NB4 (cell line): ENCODE measurements around the gene NUAK2.

ENCODE experiments used
- DNase-seq: peaks from one replicate; pipeline ENCODE4 v3.0.0; 2010; ENCODE audit warnings: low read depth
- H3K4me3 ChIP-seq: one replicate; pipeline ENCODE4 v1.5.1; 2011; ENCODE audit warnings: mild to moderate bottlenecking, low read depth, low read length, moderate library complexity
- MYC ChIP-seq: IDR thresholded peaks from 2 replicates; pipeline ENCODE4 v1.6.1; 2011; ENCODE audit warnings: low read depth, low read length
- POLR2A ChIP-seq: IDR thresholded peaks from 2 replicates; pipeline ENCODE4 v1.6.1; 2011; ENCODE audit warnings: mild to moderate bottlenecking; ENCODE audit not compliant: insufficient read length; ENCODE audit errors: extremely low read depth
- TF ChIP-seq, protein P1 (sequence below): IDR thresholded peaks from 2 replicates; pipeline ENCODE4 v1.6.1; 2011; ENCODE audit warnings: low read depth, low read length
- TF ChIP-seq, protein P2 (sequence below): IDR thresholded peaks from one replicate; pipeline ENCODE4 v1.5.1; 2012; ENCODE audit warnings: low read depth, low read length

NUAK2 gene

GRCh38 chr1:205338011-205338410 is 16.5 kb upstream of the NUAK2 start:
- no peak for TF ChIP-seq POLR2A
- TF ChIP-seq, protein P1, sequence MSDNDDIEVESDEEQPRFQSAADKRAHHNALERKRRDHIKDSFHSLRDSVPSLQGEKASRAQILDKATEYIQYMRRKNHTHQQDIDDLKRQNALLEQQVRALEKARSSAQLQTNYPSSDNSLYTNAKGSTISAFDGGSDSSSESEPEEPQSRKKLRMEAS, result no peak
- no peak for TF ChIP-seq MYC
- TF ChIP-seq, protein P2, sequence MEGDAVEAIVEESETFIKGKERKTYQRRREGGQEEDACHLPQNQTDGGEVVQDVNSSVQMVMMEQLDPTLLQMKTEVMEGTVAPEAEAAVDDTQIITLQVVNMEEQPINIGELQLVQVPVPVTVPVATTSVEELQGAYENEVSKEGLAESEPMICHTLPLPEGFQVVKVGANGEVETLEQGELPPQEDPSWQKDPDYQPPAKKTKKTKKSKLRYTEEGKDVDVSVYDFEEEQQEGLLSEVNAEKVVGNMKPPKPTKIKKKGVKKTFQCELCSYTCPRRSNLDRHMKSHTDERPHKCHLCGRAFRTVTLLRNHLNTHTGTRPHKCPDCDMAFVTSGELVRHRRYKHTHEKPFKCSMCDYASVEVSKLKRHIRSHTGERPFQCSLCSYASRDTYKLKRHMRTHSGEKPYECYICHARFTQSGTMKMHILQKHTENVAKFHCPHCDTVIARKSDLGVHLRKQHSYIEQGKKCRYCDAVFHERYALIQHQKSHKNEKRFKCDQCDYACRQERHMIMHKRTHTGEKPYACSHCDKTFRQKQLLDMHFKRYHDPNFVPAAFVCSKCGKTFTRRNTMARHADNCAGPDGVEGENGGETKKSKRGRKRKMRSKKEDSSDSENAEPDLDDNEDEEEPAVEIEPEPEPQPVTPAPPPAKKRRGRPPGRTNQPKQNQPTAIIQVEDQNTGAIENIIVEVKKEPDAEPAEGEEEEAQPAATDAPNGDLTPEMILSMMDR, result no peak
- no peak overlapping the region for H3K4me3 ChIP-seq
- DNase-seq, result no peak

DNA sequence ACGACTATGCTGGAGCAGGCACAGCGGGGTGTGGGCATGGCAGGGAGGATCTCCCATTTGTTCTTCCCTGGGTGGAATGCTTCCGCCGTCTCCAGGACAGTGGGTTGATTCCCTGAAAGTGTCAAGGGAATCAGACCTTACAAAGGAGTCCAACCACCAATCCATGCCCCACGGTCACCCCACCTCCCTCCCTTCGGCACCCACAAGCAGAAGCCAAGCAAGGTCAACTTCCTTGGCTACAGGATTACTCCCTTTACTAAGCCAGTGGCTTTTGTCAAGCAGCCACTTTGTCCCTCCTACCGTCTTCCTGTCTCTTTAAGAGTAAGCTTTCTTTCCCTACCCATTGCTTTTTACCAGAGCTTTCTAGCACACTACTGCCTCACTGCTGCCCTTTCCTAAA is 15.9 kb upstream of the NUAK2 start:
- DNase-seq, result no peak
- no peak overlapping the region for H3K4me3 ChIP-seq
- no peak for TF ChIP-seq POLR2A
- TF ChIP-seq, protein P2, result no peak
- TF ChIP-seq, protein P1, result no peak
- no peak for TF ChIP-seq MYC

DNA sequence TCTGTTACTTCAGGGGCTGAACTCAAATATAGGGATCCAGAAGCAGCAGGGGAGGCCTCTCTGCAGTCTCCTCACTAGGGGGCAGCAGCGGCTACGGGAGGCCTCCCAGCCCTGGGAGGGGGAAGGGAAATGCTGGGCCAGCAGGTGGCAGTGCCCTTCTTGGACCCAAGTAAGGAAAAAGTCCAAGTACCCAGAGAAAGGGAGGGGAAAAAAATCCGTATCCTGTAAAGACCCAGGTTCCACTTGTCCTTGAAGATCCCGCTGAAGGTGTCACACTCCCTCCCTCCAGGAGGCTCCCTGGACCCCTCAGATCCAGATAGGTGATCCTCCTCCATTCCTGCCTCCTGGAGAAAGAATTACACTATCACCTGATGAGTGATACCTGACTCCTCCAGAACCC is 14.1 kb upstream of the NUAK2 start:
- peak; percentile 74 for DNase-seq
- TF ChIP-seq, protein P2, result peak; percentile 98
- no peak for TF ChIP-seq POLR2A
- no peak overlapping the region for H3K4me3 ChIP-seq

- DNase-seq, result no peak
- no peak overlapping the region for H3K4me3 ChIP-seq
- TF ChIP-seq, protein P1, result no peak
- TF ChIP-seq POLR2A (no peak), MYC (no peak)
- TF ChIP-seq, protein P2, result no peak
These were observed 10.7 kb upstream of the NUAK2 start for GRCh38 chr1:205332015-205332791.

- TF ChIP-seq, protein P2, result no peak
- TF ChIP-seq MYC (no peak), POLR2A (no peak)
- TF ChIP-seq, protein P1, result no peak
- H3K4me3 ChIP-seq, result no peak overlapping the region
- no peak for DNase-seq
These were observed 8.6 kb upstream of the NUAK2 start for GRCh38 chr1:205330150-205330549.

DNA sequence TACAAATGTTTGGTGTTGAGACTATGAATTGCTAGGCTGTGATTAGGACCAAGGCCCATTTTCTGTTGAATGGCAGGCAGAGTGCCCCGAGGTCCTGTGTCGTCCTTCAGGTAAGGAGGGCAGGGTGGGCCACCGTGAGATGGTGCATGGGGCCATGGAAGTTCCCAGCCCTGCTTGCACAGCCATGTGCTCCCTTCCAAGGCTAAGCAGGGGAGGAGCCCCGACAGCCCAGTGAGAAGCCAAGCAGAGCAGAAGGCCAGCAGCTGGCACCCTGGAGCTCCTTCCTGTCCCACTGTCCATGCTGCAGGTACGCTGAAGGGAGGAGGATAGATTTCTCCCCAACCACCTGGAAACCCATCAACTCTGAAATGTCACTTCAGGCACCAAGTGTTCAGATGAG is 8.2 kb upstream of the NUAK2 start:
- TF ChIP-seq, protein P2, result no peak
- TF ChIP-seq, protein P1, result no peak
- no peak for TF ChIP-seq MYC
- no peak for TF ChIP-seq POLR2A
- no peak overlapping the region for H3K4me3 ChIP-seq
- no peak for DNase-seq
